ENCODE results near the gene GPR150. TPM values are rescaled to one million over a fixed set of nuclear protein-coding genes. Genes with fewer than 3 reads are reported as not detected.

GPR150 gene
- total RNA-seq, 2 donors from 2014 or later = 0.27 to 0.52 TPM

DNA sequence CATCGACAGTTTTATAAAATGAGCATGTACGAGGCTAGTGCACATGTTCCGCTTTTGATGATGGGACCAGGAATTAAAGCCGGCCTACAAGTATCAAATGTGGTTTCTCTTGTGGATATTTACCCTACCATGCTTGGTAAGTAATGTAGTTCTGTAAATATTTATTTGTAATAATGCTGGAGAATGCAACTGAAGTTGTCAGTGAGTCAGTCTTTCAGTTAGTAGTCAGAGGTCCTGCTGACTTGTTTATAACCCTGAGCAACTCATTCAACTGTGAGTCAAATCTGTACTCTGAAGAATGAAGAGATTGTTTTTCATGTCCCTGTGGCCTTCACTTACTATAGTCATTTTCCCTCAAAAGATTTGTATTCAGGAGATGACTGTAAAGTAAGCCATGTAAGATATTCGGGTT lies 28.4 kb upstream of the GPR150 start:
- Histone ChIP-seq H3K9me3 (no peaks in the 10 kb centered on the region), H3K36me3 (no peaks in the 10 kb centered on the region), H3K27ac (no peak overlapping the region), H3K9ac (ENCODE audit: low read depth in 2 of 2, low read length in 2 of 2) (no peak overlapping the region), H3K27me3 (no peaks in the 10 kb centered on the region), H3K4me3 (no peak overlapping the region), H3K4me1 (no peaks in the 10 kb centered on the region)
- intact Hi-C loops (cut with DNase I) = no loop called here
- TF ChIP-seq, protein P1, sequence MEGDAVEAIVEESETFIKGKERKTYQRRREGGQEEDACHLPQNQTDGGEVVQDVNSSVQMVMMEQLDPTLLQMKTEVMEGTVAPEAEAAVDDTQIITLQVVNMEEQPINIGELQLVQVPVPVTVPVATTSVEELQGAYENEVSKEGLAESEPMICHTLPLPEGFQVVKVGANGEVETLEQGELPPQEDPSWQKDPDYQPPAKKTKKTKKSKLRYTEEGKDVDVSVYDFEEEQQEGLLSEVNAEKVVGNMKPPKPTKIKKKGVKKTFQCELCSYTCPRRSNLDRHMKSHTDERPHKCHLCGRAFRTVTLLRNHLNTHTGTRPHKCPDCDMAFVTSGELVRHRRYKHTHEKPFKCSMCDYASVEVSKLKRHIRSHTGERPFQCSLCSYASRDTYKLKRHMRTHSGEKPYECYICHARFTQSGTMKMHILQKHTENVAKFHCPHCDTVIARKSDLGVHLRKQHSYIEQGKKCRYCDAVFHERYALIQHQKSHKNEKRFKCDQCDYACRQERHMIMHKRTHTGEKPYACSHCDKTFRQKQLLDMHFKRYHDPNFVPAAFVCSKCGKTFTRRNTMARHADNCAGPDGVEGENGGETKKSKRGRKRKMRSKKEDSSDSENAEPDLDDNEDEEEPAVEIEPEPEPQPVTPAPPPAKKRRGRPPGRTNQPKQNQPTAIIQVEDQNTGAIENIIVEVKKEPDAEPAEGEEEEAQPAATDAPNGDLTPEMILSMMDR (IDR thresholded peaks at IDR 0.05) = no peak
- no peak for DNase-seq

DNA sequence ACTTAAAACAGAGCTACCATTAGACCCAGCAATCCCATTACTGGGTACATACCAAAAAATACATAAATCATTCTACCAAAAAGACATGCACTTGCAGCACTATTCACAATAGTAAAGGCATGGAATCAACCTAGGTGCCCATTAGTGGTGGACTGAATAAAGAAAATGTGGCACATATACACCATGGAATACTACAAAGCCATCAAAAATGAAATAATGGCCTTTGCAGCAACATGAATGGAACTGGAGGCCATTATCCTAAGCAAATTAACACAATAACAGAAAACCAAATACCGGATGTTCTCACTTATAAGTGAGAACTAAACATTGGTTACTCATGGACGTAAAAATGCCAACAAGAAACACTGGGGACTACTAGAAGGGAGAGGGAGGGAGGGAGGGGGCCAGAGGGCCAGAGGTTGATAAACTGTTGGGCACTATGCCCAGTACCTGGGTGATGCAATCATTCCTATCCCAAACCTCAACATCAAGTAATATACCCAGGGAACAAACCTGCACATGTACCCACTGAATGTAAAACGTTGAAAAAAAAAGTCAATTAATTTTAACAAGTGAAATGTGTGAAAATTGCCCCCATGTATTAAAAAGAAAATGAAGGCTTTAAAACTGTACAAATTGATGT lies 24.5 kb upstream of the GPR150 start:
- Histone ChIP-seq H3K4me1 (no peaks in the 10 kb centered on the region), H3K36me3 (no peaks in the 10 kb centered on the region), H3K27ac (no peak overlapping the region), H3K4me3 (no peak overlapping the region), H3K9me3 (no peaks in the 10 kb centered on the region), H3K27me3 (no peaks in the 10 kb centered on the region), H3K9ac (ENCODE audit: low read depth in 2 of 2, low read length in 2 of 2) (no peak overlapping the region)
- no peak for DNase-seq
- intact Hi-C loops (cut with DNase I) = no loop called here
- TF ChIP-seq, protein P1 (IDR thresholded peaks at IDR 0.05) = no peak

DNA sequence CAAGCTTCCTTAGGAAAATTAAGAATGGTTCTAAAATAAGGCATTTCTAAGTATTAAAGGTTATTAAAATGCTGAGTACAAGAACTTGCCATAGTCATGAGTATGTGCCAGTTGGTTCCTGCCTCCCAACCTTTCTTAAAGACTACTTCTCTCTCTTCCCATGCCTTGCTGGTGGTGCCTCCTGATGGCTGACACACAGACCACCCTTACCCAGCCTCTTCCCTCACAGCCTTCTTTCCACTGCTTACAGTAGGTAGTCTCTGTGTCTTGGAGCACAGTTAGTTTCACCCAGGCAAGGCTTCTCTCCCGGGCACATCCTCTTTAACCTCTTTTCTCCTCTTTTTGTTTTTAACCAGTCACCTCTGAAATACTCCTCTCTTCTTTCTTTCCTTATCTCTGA lies 20.6 kb upstream of the GPR150 start:
- H3K9me3 ChIP-seq = no peaks in the 10 kb centered on the region
- DNase-seq = no peak
- intact Hi-C loops (cut with DNase I) = no loop called here

DNA sequence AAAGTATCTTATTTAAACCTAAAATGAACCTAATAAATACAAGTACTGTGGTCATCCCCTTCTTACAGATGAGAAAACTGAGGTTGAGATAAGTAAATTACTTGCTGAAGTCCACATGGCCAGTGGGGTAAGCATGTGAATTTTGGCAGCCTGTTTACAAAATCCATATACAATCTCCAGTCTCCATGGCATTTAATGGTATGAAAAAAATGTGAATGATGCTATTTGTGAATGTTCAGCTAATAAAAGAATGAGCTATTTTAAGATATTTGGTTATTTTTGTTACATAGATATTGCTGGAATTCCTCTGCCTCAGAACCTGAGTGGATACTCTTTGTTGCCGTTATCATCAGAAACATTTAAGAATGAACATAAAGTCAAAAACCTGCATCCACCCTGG lies 19.3 kb upstream of the GPR150 start:
- no peaks in the 10 kb centered on the region for H3K36me3 ChIP-seq
- H3K4me3 ChIP-seq = no peak overlapping the region
- no peaks in the 10 kb centered on the region for H3K27me3 ChIP-seq
- H3K4me1 ChIP-seq = no peaks in the 10 kb centered on the region
- intact Hi-C loops (cut with DNase I) = no loop called here
- no peak overlapping the region for H3K27ac ChIP-seq
- H3K9me3 ChIP-seq = no peaks in the 10 kb centered on the region
- TF ChIP-seq, protein P1 (IDR thresholded peaks at IDR 0.05) = no peak
- no peak overlapping the region for H3K9ac ChIP-seq (ENCODE audit: low read depth in 2 of 2, low read length in 2 of 2)
- DNase-seq = no peak

More for the DNA sequence above, 20.6 kb upstream of the GPR150 start:
- Histone ChIP-seq H3K4me1 (no peaks in the 10 kb centered on the region), H3K9ac (ENCODE audit: low read depth in 2 of 2, low read length in 2 of 2) (no peak overlapping the region), H3K4me3 (no peak overlapping the region), H3K36me3 (no peaks in the 10 kb centered on the region), H3K27ac (no peak overlapping the region), H3K27me3 (no peaks in the 10 kb centered on the region)
- TF ChIP-seq, protein P1 (IDR thresholded peaks at IDR 0.05) = no peak

DNA sequence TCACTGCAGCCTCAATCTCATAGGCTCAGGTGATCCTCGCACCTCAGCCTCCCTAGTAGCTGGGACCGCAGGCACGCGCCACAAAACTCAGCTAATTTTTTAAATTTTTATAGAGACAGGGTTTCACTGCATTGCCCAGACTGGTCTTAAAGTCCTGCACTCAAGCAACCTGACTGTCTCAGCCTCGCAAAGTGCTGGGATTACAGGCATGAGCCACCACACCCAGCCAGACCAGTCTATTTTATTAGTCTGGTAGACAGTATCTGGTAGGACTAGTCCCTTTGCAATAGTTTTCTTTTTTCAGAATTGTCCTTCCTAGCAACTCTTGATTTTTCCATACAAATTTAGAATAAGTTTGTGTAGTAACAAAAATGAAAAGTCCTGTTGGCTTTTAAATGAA lies 14.1 kb upstream of the GPR150 start:
- intact Hi-C loops (cut with DNase I) = no loop called here
- no peak overlapping the region for H3K4me3 ChIP-seq
- no peak overlapping the region for H3K9ac ChIP-seq (ENCODE audit: low read depth in 2 of 2, low read length in 2 of 2)
- H3K4me1 ChIP-seq = no peaks in the 10 kb centered on the region
- TF ChIP-seq, protein P1 (IDR thresholded peaks at IDR 0.05) = no peak
- DNase-seq = no peak
- no peaks in the 10 kb centered on the region for H3K9me3 ChIP-seq
- no peak overlapping the region for H3K27ac ChIP-seq
- no peaks in the 10 kb centered on the region for H3K27me3 ChIP-seq
- no peaks in the 10 kb centered on the region for H3K36me3 ChIP-seq

Measured in colonic mucosa (tissue), 4 donors.